Neural progenitor cell (in vitro differentiated cells): ENCODE measurements around the gene EXOC4.

Experiments
- CTCF ChIP-seq: fragments of 200-600 bp; sonication (generic); IDR thresholded peaks from 2 replicates; pipeline ENCODE4 v1.5.1; 2017; ENCODE audit warnings: antibody characterized with exemption, mild to moderate bottlenecking
- EZH2 ChIP-seq: fragments of 200-600 bp; sonication (generic); IDR thresholded peaks from 2 replicates; pipeline ENCODE4 v1.6.1; 2017; ENCODE audit warnings: antibody characterized with exemption, mild to moderate bottlenecking, moderate library complexity
- EZH2phosphoT487 ChIP-seq: fragments of 200-600 bp; sonication (generic); IDR thresholded peaks from 2 replicates; pipeline ENCODE4 v1.6.1; 2017; ENCODE audit warnings: antibody characterized with exemption

- TF ChIP-seq CTCF (no peak), EZH2 (no peak), EZH2phosphoT487 (no peak)
Observed at GRCh38 chr7:133367561-133367960, 114.7 kb downstream of the EXOC4 start.
